ENCODE measurements around the gene DIS3L2.
"Not testable (repeated sequence)": the region's sequence is repeated elsewhere in the genome, so short reads cannot be mapped to it uniquely, and the experiment has no call there.

The DIS3L2 gene

DNA sequence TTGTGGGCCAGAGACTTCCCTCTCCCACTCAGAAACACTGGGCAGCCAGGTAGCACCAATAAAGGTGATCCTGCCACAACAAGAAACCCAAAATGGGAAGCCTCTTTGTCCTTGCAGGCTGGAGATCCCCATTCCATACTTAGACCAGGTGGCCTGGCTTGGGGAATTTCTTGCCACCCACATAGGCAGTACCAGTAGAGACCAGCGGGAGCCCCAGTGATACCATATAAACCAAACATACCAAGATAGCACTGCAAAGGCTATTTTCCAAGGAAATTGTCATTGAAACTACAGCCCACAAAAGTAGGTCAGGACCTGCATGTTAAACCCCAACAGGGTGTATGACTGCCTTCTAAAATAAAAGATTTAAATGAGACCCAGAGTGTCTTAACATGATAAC, 171.6 kb downstream of the DIS3L2 start:
- no peak for DNase-seq

DNA sequence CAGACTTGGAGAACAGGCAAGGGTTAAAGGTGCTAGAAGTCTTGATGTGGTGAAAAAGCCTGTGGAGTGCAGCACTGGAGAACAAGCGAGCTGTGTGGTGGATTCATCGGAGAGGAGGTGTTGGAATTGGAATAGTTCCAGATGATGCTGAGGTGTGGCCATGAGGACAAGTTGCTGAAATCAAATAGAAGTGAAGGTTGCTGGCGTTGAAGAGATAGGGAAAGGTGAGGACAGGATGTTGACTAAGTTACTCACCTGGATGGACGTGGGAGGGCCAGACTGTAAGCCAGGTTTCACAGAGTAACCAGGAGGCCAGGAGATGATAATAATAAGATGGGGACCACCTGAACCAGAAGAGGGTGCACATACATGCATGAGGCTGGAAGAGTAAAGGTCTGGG, 173.4 kb downstream of the DIS3L2 start:
- no peak for DNase-seq

DNA sequence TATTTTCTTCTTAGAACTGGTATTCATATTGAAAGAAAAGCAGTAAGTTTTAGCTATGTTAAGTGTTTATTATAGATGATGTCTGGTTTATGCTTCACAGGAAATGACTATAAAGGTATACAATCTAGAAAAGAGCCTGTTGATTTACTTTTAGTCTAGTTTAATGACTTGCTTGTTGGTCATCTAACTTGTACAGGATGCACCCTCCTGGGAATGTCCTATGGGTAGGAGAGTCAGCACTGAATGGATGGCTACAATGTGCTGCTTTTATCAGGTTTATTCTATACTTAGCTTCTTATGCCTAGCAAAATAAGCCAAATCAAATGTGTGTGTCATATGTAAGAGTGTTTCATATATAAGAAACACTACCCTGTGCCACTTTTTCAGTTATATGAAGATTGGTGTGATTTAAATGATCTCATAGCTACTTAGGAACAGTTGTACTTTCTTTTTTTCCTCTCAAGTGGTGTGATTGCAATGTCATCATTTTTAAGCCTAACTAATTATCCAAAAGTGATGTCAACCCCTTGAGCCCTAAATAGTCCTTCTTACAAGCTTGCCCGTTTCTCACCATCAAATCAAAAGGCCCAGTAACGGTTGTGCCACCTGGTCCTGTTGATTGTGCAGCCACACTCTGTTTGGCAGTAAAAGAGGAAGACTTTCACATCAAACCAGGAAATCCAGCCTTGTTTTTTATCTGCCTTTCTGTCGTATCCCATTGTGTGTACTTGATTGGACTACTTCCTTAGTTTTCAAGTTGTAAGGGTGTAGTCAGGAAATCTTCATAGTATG, 176.0 kb downstream of the DIS3L2 start:
- DNase-seq: no peak

DNA sequence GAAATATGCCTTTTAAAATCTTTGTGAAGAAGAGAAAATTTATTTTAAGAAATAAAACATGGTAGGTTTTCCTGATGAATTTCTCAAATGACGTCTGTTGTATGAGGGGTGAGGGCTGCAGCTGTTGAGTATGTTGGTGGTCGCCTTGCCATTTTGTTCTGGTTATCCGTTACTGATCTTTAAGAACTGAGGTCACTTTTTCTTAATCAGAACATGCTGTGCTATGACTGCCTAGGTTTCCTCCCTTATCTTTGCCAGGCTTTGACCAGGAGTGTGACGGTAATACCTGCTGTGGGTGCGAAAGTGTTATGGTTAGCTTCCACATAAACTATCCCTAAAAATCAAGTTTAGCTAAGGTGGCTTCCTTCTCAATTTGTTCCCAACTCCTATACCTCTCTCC, 176.9 kb downstream of the DIS3L2 start:
- no peak for DNase-seq

DNA sequence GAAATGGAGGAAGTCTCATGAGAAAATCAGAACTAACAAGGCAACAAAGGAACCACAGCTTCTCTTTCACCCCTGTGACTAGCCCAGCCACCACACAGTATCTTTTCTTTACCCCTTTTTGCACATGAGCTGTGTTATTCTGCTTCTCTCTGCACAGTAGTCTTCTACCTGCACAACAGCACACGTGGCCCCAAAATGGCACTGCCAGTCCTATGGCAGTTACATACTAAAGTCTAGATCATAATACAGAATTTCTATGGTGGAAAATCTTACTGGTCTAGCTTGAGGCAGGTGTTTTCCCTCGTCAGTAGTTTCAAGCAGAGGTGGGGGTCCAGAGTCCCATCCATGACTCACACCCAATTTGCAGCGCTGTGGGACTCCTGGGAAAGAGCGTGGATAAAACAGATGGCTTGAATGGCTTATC, 177.7 kb downstream of the DIS3L2 start:
- no peak for DNase-seq

DNA sequence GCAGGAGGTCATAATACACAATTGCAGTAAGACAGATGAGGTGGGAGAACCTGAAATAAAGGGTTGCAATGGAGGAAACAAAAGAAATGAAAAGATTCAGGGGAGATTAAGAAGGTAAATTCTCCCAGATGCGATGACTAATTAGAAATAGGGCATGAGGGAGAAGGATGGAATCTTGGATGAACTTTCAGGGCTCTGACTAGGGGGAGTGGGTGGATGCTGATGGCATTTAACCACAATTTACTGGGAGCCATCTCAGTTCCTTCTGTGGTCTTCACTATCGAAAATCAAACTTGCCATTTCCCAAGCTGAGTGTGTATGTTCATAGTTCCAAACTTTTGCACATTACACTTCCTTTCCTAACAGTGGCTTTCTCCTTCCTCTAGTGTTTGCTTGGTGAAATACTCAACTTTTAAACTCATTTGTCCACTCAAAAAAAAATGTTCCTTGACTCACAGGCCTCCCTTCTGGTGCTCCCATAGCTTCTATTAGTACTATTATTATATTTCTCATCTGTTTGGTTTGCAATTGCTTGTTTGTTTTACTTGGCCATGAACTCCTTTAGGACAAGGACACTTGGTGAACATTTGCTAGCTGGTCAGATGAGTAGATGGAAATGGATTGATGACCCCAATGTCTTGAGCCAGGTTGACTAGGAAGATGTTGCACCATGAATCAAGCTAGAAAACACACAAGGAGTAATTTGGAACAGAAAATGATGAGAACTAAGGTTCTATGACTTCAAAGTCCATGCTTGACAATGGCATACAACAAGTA, 178.5 kb downstream of the DIS3L2 start:
- DNase-seq: no peak

DNA sequence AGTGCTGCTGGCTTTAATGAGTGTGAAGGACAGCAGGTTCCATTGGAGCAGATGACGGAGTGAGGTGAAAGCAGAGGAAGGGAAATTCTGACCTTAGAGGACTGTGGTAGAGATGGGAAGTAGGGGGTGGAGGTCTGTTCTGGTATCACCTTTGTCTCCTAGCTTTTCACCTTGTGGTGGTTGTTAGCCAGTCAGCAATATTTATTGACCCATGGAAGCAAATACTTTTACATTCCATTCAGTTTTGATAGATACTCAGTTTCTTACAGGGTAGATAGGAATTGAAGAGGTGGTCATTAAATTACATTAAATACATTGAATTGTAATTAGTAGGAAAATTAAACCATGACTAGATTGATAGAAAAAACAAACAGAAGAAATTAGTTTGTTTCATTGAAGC, 180.1 kb downstream of the DIS3L2 start:
- DNase-seq: no peak

DNA sequence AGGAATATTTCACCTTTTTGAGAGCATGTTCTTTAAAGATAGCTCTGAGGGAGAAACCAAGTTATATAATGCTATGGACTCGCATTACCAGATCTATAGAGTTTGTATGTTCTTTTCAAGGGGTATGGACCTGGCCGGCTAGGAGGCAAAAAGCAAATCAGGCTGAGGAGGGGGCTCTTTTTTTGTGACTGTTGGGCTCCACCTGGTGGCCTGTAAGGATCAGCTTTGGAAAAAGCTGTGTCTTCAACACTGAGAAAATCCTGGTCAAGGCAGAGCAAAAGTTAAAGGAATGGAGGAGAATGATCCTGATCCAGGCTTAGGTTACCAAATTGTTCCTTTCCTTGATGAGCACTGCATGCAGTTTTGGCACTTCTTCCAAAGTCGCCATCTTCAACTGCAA, 180.5 kb downstream of the DIS3L2 start:
- DNase-seq: peak in 1 of 2 experiments; percentile 6

DNA sequence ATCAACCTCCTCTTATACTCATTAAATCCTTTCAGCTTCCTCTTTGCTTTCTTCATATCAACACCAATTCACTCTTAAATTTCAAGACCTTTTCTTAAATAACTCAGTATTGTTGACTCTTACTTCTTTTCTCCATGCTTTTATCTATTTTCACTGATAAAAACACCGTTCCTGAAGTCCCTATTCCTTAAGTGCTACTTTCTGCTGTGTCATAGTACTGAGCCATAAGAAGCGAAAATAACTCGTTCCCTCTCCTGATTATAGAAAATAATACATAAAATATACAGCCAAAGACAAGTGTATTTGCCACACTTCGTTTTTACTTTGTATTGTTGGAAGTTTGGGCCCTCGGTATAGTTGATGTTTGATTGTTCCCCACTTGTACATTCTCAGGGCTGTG, 181.0 kb downstream of the DIS3L2 start:
- no peak for DNase-seq

DNA sequence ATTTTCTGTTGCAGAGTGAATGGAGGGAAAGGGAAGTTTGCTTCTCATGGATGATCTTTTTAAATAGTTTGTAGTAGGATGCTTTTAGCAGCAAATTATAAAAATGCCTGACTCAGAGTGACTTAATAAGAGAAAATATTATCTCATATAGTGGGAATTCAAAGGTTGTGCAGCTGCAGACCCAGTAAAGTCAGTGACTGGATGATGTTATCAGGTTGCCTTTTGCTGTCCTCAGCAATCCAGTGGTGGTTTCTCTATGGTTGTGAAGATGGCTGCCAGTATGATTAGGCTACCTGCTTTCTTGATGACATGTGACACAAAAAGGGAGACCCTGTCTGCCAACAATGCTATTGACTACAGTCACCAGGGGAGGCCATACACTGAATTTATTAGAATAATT, 184.8 kb downstream of the DIS3L2 start:
- no peak for DNase-seq

DNA sequence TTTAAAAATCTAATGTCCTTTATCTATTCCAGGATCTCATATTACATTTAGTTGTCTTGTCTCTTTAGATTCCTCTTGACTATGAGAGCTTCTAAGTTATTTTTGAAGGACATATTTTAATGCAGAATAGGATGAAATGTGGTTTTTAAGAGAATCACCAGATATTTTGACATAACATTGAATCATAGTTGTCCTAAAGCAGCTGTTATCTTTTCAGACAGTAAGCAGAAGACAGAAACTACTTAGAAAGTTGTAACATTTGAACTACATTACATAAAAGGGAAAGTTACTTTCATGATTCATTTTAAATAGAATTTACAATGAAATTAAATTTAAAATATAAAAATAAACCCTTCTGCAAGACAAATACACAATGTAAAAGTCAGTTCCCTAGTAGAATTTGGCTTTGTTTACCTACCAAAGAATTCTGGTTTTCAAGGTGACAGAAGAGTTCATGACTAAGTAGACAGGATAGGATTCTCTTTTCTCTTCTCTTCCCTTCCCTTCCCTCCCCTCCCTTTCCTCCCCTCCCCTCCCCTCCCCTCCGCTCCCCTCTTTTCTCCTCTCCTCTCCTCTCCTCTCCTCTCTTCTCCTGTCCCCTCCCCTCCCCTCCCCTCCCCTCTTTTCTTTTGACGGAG, 186.0 kb downstream of the DIS3L2 start:
- no peak for DNase-seq

DNA sequence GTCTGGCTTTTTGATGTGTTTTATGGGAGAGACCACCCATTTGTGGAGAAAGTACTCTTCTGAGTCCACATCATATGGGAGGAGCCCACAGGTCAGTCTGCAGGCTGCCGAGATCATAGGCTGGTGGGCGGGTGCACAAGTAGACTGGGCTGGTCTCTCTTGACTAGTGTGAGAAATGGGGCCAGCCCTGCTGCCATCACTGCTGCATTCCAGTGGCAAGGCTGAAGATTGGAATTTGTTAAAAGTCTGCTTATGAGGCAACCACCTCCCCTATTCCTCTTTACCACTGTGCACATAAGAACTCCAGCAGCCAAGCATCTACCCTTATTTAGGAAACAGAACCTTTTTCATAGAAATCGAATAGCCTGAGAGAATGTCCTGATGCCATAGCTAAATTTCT, 200.7 kb downstream of the DIS3L2 start:
- DNase-seq: no peak

DNA sequence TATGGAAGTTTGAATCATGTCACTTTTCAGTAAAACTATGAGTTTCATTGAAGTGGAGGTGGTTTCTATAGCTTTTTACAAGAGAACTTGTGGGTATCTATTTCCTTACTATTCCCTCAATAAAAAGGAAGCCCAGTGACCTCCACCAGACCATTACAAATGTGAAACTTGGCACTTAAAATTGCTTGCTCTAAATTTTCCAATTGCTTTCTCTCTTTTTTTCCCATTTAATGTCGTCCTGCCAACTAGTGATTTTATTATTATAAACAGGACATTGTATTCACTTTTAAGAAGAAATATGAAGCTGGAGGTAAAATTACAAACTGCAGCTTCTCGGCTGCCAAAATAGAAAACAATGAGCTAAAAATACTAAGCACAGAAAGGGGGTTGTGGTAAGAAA, 208.9 kb downstream of the DIS3L2 start:
- no peak for DNase-seq

DNA sequence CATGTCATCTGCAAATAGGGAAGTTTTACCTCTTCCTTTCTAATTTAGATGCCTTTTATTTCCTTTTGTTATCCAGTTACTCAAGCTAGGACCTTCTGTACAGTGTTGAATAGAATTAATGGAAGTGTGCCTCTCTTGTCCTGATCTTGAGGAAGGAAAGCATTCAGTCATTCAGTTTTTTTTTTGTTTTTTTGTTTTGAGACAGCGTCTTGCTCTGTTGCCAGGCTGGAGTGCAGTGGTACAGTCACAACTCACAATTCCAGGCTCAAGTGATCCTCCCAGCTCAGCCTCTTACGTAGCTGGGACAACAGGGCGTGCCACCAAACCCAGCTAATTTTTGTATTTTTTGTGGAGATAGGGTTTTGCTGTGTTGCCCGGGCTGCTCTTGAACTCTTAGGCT, 213.1 kb downstream of the DIS3L2 start:
- no peak for DNase-seq

DNA sequence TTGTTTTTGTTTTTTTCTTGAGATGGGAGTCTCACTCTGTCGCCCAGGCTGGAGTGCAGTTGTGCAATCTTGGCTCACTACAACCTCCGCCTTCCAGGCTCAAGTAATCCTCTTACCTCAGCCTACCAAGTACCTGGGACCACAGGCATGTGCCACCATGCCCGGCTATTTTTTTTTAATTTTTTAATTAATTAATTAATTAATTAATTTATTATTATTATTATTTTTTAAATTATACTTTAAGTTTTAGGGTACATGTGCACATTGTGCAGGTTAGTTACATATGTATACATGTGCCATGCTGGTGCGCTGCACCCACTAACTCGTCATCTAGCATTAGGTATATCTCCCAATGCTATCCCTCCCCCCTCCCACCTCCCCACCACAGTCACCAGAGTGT, 215.1 kb downstream of the DIS3L2 start:
- DNase-seq: not testable (repeated sequence)

DNA sequence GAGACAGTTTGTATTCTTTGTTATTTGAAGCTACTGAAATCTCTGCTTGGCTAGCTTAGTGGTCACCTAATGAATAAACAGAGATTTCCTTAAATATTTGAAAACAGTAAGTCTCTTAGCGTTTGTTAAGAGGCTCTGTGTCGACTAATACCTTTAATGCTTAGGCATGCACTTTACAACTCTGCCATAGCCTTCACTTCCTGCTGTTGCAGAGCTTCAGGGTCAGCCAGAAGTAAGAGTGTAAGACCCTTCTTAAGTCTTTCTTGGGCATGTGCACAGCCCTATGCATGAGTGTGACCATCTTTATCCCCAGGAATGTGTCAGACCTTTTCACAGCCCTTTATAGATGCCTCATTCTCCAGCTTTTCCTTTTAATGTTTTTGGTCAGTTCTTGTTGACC, 221.8 kb downstream of the DIS3L2 start:
- DNase-seq: no peak

DNA sequence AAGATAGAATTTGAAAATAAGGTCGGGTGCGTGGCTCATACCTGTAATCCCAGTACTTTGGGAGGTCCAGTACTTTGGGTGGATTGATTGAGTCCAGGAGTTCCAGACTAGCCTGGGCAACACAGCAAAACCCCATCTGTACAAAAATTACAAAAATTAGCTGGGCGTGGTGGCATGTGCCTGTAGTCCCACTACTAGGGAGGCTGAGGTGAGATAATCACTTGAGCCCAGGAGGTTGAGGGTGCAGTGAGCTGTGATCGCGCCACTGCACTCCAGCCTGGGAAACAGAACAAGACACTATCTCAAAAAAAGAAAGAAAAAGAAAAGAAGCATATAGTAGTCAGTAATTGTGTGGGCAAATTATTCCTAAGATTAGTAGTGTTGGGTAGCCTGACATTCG, 222.8 kb downstream of the DIS3L2 start:
- DNase-seq: no peak

DNA sequence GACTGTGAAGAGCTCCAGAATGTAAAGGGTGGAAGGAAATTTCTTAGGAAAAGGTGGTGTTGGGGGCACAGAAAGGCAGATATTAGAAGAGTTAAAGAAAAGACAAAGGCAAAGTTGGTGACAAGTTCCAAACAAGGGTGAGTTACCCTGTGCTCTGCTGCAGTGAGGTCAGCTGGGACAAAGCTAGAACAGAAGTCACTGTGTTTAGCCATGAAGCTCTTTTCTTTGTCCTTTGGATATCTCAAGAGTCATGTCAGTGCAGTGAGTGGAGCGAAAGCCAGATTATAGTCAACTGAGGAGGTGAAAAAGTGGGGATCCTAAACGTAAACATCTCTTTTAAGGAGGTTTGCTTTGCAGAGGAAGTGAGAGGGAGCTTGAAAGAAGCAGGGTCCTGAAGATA, 229.3 kb downstream of the DIS3L2 start:
- no peak for DNase-seq

DNA sequence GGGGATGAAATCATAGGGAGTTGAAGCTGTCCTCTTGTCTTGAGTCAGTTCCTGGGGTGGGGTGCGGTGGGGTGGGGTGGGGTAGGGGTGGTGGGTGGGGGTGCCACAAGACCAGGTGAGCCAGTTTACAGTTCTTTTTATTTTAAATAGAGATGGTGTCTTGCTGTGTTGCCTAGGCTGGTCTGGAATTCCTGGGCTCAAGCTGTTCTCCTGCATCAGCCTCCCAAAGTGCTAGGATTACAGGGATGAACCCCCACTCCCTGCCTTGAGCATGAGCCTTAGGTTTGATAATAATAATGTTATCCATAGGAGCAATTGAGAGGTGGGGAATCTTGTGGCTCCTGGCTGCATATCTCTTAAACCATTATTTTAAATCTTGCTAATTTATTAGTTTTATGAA, 234.0 kb downstream of the DIS3L2 start:
- DNase-seq: no peak

DNA sequence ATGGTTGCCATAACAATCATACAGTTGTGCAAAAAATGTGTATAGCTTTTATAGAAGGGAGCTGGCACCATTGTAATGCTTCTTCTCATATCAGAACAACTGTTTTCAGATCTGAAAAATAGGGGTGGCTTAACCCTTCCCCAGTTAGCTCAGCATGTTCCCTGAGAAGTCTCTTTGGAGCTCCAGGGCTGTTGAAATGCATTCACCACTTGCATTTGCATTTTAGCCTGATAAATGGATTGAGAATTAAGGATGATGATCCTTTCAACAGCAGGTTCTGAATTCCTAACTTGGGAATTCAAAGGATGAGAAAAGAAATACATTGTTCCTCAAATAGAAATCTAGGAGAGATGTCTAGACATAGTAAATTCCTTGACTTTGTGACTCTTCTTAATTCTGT, 235.3 kb downstream of the DIS3L2 start:
- DNase-seq: no peak

DNA sequence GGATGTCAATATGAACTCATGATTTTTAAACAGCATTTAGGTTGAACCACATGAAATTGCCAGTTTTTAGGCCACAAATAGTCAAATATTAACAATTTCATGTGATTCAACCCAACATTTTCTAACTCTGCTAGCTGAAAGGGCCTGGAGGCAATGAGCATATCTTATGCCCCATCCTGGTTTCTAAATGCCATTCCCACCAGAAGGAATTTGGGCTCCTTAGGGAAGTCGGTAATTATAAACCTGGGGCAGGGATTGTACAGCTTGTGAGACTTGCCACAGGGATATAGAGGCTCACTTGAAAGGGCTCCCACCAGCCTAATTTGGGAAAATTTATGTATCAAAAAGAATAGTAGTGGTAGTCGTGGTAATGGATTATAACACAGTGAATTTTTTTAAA, 238.7 kb downstream of the DIS3L2 start:
- DNase-seq: no peak

DNA sequence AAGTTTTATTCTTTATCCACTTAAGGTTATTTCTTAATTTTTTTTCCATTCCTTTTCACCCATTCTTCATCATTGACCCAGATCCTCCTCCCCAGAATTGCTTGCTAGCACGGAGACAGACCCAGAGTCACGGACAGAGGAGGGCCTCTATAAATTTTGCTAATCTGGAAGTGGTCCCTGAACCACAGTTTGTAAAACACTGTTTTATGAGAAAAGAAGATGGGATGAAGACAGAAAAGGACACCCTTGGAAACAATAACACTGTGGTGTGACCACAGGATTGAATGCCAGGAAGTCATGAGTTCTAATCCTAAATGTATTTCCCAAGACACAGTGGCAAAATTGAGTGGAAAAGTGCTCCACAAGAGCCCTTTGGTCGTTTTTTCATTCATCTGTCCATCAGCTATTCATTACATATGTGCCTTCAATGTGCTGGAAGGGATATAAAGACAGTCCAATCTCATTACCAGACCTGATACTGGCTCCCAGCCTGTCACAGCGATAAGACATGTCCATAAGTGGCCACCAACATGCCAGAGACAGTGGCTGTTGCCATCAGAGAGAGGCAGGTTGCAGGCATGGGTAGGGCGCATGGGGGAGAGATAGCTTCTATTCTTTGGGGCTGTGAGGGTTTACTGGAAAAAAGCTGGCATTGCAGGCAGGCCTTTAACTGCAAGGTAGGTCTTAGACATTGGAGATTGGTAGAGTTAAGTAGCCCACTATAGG, 241.8 kb downstream of the DIS3L2 start:
- DNase-seq: no peak

DNA sequence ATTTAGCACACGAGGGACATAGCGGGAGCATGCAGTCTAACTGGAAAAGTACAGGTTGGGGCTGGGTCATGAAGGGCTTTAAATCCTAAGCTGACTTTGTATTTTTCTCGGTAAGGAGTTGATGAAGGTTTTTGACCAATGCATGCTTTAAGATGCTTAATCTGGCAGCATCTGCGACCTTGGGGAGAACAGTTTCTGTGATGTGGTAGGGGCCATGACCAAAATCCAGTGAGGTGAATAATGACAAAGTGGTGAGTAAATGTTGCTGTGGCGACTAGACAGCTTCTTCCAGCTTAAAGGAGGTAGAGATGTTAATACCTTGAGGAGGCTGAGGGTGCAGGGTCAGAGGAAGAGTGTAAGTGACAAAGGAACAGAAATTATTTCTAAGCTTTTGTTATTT, 242.4 kb downstream of the DIS3L2 start:
- no peak for DNase-seq
